Activated naive CD8-positive, alpha-beta T cell (primary cell): ENCODE measurements around the gene SYT3.

ENCODE experiments used
- H3K27ac Mint-ChIP-seq: one replicate; pipeline ENCODE4 v1.8.0; 2021; ENCODE audit warnings: mixed read lengths
- H3K27me3 Mint-ChIP-seq: one replicate; pipeline ENCODE4 v1.8.0; 2021; ENCODE audit warnings: mixed read lengths
- H3K36me3 Mint-ChIP-seq: one replicate; pipeline ENCODE4 v1.8.0; 2021; ENCODE audit warnings: mixed read lengths
- H3K4me1 Mint-ChIP-seq: one replicate; pipeline ENCODE4 v1.8.0; 2021; ENCODE audit warnings: low read depth, mixed read lengths
- H3K4me3 Mint-ChIP-seq: one replicate; pipeline ENCODE4 v1.8.0; 2021; ENCODE audit warnings: mild to moderate bottlenecking, mixed read lengths
- H3K9me3 Mint-ChIP-seq: one replicate; pipeline ENCODE4 v1.8.0; 2021; ENCODE audit warnings: low read depth, mixed read lengths

Gene SYT3

GRCh38 chr19:50652722-50653121 is 13.0 kb upstream of the SYT3 start:
- Mint-ChIP-seq H3K4me3 (no peak overlapping the region), H3K9me3 (peaks cover 5% of the 10 kb centered on the region), H3K27me3 (peaks cover 29% of the 10 kb centered on the region), H3K27ac (peak overlapping the region; percentile 0), H3K4me1 (peaks cover 6% of the 10 kb centered on the region), H3K36me3 (peaks cover 3% of the 10 kb centered on the region)

GRCh38 chr19:50651174-50651573 is 11.5 kb upstream of the SYT3 start:
- Mint-ChIP-seq H3K9me3 (no peaks in the 10 kb centered on the region), H3K27me3 (peaks cover 31% of the 10 kb centered on the region), H3K36me3 (peaks cover 3% of the 10 kb centered on the region), H3K4me1 (no peaks in the 10 kb centered on the region), H3K27ac (no peak overlapping the region), H3K4me3 (no peak overlapping the region)

GRCh38 chr19:50649433-50650391 is 10.0 kb upstream of the SYT3 start, which contains the start of gene C19orf81:
Gene C19orf81 (plus strand): TSS chr19:50649445. CDS start chr19:50649445, 0 bp downstream.
- Mint-ChIP-seq H3K27me3 (peaks cover 24% of the 10 kb centered on the region), H3K9me3 (no peaks in the 10 kb centered on the region), H3K4me3 (no peak within 1 kb of the TSS), H3K27ac (no peak within 1 kb of the TSS), H3K4me1 (no peaks in the 10 kb centered on the region), H3K36me3 (no peaks in the 10 kb centered on the region)

GRCh38 chr19:50648659-50649058 is 9.0 kb upstream of the SYT3 start:
- no peaks in the 10 kb centered on the region for H3K4me1 Mint-ChIP-seq
- H3K9me3 Mint-ChIP-seq: no peaks in the 10 kb centered on the region
- H3K27me3 Mint-ChIP-seq: peaks cover 20% of the 10 kb centered on the region
- H3K27ac Mint-ChIP-seq: no peak overlapping the region
- no peaks in the 10 kb centered on the region for H3K36me3 Mint-ChIP-seq
- H3K4me3 Mint-ChIP-seq: no peak overlapping the region

GRCh38 chr19:50647879-50648615 is 8.4 kb upstream of the SYT3 start:
- Mint-ChIP-seq H3K4me3 (no peak overlapping the region), H3K27ac (no peak overlapping the region), H3K4me1 (no peaks in the 10 kb centered on the region), H3K9me3 (no peaks in the 10 kb centered on the region), H3K27me3 (peaks cover 16% of the 10 kb centered on the region), H3K36me3 (no peaks in the 10 kb centered on the region)

GRCh38 chr19:50646074-50646807 is 6.6 kb upstream of the SYT3 start:
- Mint-ChIP-seq H3K9me3 (no peaks in the 10 kb centered on the region), H3K4me3 (no peak overlapping the region), H3K4me1 (no peaks in the 10 kb centered on the region), H3K27me3 (peaks cover 14% of the 10 kb centered on the region), H3K36me3 (no peaks in the 10 kb centered on the region), H3K27ac (no peak overlapping the region)

GRCh38 chr19:50645107-50645506 is 5.4 kb upstream of the SYT3 start:
- no peaks in the 10 kb centered on the region for H3K9me3 Mint-ChIP-seq
- H3K36me3 Mint-ChIP-seq: no peaks in the 10 kb centered on the region
- H3K27ac Mint-ChIP-seq: no peak overlapping the region
- H3K27me3 Mint-ChIP-seq: peaks cover 21% of the 10 kb centered on the region
- peaks cover 2% of the 10 kb centered on the region for H3K4me1 Mint-ChIP-seq
- H3K4me3 Mint-ChIP-seq: no peak overlapping the region

GRCh38 chr19:50644315-50644915 is 4.7 kb upstream of the SYT3 start:
- H3K27me3 Mint-ChIP-seq: peaks cover 21% of the 10 kb centered on the region
- no peak overlapping the region for H3K27ac Mint-ChIP-seq
- H3K36me3 Mint-ChIP-seq: no peaks in the 10 kb centered on the region
- H3K4me1 Mint-ChIP-seq: peaks cover 2% of the 10 kb centered on the region
- H3K9me3 Mint-ChIP-seq: no peaks in the 10 kb centered on the region
- no peak overlapping the region for H3K4me3 Mint-ChIP-seq

- Mint-ChIP-seq H3K4me1 (peaks cover 9% of the 10 kb centered on the region), H3K27ac (no peak overlapping the region), H3K27me3 (peaks cover 26% of the 10 kb centered on the region), H3K36me3 (peaks cover under 1% of the 10 kb centered on the region), H3K9me3 (no peaks in the 10 kb centered on the region), H3K4me3 (peak overlapping the region; percentile 48)
Measured at GRCh38 chr19:50640368-50640767, 687 bp upstream of the SYT3 start.

GRCh38 chr19:50638600-50638999 is 1.1 kb downstream of the SYT3 start:
- peaks cover 4% of the 10 kb centered on the region for H3K36me3 Mint-ChIP-seq
- H3K4me3 Mint-ChIP-seq: peak overlapping the region; percentile 40
- no peaks in the 10 kb centered on the region for H3K9me3 Mint-ChIP-seq
- peaks cover 26% of the 10 kb centered on the region for H3K27me3 Mint-ChIP-seq
- H3K4me1 Mint-ChIP-seq: peaks cover 9% of the 10 kb centered on the region
- no peak overlapping the region for H3K27ac Mint-ChIP-seq

- Mint-ChIP-seq H3K27me3 (peaks cover 24% of the 10 kb centered on the region), H3K4me1 (peaks cover 9% of the 10 kb centered on the region), H3K4me3 (no peak overlapping the region)
Measured at GRCh38 chr19:50636317-50637085, 3.2 kb downstream of the SYT3 start.

GRCh38 chr19:50633973-50634372 is 5.7 kb downstream of the SYT3 start:
- Mint-ChIP-seq H3K4me1 (peaks cover 5% of the 10 kb centered on the region), H3K27ac (no peak overlapping the region), H3K4me3 (no peak overlapping the region), H3K9me3 (peaks cover 4% of the 10 kb centered on the region), H3K27me3 (peaks cover 19% of the 10 kb centered on the region), H3K36me3 (peaks cover 8% of the 10 kb centered on the region)

More at GRCh38 chr19:50636317-50637085, 3.2 kb downstream of the SYT3 start:
- H3K36me3 Mint-ChIP-seq: peaks cover 8% of the 10 kb centered on the region
- no peak overlapping the region for H3K27ac Mint-ChIP-seq
- peaks cover 4% of the 10 kb centered on the region for H3K9me3 Mint-ChIP-seq

GRCh38 chr19:50633359-50633758 is 6.3 kb downstream of the SYT3 start:
- H3K4me1 Mint-ChIP-seq: peaks cover under 1% of the 10 kb centered on the region
- peaks cover 8% of the 10 kb centered on the region for H3K36me3 Mint-ChIP-seq
- no peak overlapping the region for H3K27ac Mint-ChIP-seq
- peaks cover 4% of the 10 kb centered on the region for H3K9me3 Mint-ChIP-seq
- peaks cover 15% of the 10 kb centered on the region for H3K27me3 Mint-ChIP-seq
- no peak overlapping the region for H3K4me3 Mint-ChIP-seq
